ENCODE results near the gene INSRR.

INSRR gene

GRCh38 chr1:156847591-156848460 is 11.1 kb downstream of the INSRR start:
- no peak for DNase-seq

DNA sequence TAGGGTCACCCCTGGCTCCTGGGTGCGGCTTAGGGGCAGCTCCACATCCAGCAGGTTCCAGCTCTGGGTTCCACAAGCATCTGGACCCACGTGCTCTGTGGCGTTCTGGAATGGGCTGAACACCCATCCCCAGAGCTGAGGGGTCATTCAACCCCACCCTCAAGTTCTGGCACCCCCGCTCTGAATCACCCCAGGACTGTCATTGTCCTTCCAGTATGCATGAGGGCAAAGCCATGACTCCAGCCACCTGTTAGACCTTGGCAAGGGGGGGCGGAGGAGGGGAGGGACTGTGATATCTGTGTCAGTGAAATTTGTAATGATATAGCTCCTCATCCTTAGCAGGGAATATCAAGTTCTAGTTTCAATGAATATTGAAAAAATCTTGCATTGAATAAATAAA is 12.3 kb downstream of the INSRR start:
- no peak for DNase-seq

- no peak for DNase-seq
Observed at GRCh38 chr1:156845953-156846545, 12.9 kb downstream of the INSRR start.

GRCh38 chr1:156845055-156845952 is 13.6 kb downstream of the INSRR start:
- DNase-seq = no peak

DNA sequence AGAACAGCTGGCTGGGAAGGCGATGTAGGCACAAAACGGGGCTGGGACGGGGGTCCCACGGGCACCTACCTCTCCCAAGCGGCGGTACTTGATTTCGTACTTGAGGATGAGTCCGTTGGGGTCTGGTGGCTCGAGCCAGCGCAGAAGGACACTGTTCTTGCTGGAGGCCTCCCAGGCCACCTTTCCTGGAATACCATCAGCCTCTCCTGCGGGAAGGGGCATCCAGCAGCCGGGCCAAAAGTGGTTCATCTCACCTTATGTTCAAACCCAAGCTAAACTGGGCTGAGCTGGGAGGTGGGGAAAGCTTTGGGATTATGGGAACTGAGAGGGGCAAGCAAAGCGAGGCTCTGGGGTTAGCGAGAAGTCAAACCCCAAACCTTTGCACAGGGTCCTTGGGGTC is 14.3 kb downstream of the INSRR start:
- DNase-seq = no peak

DNA sequence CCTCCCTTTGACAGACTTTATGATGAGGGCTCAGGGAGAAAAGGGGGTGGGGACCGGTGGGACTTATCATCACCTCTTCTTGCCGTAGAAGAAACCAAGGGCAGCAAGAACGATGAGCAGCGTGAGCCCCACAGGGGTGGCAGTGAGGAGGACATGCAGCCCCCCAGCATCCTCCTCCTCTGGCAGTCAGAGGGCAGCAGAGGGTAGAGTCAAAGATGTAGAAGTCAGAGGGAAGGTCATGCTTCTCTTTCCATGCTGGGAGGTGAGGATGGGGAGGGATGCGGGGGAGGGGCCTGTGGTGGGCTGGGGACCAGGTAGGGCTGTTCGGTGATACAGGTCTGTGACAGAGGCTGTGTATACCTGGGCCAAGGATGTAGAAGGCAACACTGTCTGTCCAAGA is 14.8 kb downstream of the INSRR start:
- no peak for DNase-seq

- DNase-seq = no peak
Observed at GRCh38 chr1:156842618-156843300, 16.2 kb downstream of the INSRR start.

- no peak for DNase-seq
Observed at GRCh38 chr1:156841295-156841855, 17.5 kb downstream of the INSRR start.

GRCh38 chr1:156840898-156841279 is 18.0 kb downstream of the INSRR start:
- DNase-seq = no peak

DNA sequence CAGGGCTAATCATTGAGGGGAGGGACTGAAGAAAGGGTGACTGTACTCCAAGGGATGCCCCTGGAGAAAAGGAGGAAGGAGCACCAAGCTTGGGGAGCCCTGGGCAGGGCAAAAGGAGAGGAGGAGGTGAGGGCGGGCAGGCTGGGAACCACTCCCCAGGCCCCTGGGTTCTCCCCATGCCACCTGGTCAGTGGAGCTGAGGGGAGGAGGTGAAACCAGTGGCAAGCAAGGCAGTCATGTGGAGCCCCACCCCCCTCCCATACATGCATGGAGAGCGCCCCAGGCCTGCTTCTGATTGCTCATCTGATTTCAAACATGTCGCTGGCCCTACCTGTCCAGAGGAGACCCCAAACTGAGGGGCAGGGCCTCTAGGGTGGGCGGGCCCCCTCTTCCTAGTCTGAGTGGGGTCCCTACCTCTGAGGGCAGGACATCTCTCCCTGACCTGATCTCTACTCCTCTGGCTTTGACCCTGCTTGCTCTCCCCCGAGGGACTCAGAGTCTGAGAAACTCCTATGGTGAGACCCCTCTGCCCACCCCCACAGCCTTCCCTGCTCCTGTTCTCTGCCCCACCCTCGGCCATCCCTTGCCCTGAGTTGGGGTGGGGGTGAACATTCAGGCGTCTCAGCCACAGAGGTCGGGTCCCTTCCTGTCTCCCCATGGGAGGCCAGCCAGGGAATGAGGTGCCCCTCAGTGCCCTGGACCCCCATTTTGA is 18.6 kb downstream of the INSRR start:
- no peak for DNase-seq

- DNase-seq = no peak
Observed at GRCh38 chr1:156839426-156840109, 19.3 kb downstream of the INSRR start.

GRCh38 chr1:156838972-156839371 is 19.9 kb downstream of the INSRR start:
- DNase-seq = no peak

GRCh38 chr1:156836892-156837291 is 22.0 kb downstream of the INSRR start:
- no peak for DNase-seq

DNA sequence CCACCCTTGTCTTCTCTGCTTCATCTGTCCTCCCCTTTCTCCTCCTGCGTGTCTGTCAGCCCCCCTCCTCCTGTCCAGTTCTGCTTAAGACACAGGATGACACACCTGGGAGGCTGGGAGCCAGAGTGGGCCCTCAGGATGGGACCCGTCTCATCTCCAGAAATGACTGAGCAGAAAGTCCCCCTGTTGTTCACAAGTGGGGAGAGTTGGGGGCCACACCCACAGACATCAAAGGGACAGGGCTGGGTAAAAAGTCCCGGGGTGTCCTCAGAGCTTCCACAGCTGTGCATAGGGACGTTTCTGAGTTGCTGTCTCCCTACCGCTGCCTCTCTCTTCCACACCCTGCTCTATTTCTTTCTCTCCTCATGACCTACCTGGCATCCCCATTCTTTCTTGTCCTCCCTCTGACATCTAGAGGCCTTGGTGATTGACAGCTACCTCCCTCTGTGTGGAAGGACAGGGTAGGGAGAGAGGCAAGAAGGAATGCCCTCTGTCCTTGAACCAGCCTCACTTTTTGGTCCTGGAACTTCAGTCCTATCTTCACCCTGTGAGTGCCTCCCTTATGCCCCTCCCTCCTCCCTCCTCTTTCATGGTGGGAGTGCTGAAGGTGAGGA is 22.8 kb downstream of the INSRR start:
- no peak for DNase-seq

- no peak for DNase-seq
Observed at GRCh38 chr1:156834322-156834721, 24.6 kb downstream of the INSRR start.

DNA sequence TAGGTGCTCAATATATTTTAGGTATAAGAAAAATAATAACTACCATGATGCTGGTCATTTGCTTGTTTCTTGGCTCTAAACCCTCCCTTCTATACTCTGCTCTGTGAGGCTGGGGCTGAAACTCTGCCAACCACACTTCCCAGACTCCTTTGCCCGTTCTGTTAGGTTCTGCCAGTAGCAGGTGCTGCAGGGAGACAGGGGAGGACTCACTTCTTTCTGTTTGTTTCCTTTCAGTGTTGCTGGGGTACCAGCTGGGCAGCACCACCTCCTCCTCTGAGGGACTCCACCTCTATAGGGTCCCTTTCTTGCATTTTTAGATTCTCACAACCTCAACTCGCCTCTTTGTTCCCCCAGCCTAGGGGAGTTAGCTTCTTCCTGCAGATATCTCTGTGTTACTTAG is 25.3 kb downstream of the INSRR start:
- no peak for DNase-seq

DNA sequence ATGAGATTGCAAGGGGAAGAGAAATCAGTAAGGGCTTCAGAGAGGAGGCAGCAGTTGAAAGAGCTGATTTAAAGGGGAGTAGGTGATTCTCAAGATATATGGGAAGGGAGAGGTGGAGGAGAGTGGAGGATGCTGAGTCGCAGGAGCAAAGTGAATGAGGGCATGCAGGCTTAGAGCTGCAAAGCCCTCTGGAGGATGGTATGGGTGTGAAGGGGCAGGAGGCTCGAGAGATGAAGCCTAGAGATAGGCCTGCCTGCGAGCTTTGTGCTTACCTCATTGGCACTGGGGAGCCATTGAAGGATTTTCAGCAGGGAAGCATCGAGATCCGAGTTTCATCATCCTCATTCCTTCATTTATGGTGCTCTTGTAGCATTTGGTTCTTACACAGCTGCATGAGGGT is 26.5 kb downstream of the INSRR start:
- DNase-seq = no peak

GRCh38 chr1:156828400-156829124 is 30.4 kb downstream of the INSRR start:
- DNase-seq = no peak

DNA sequence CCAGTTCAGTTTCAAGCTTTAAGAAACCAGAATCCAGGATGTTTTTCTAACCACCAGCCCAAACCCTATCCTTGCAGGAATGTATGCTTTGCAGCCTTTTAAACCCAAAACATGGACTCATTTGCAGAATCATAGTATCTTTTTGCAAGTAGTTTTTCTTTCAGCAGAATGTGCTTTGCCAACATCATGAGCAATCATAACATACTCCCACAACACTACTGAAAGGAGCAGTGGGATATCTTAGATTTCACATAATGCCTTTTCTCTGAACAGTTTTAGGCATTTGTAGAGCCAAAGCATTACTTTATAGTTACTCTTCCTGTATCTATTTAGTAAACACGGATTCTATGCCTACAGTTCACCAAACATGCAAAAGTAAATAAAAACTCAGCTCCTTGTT is 32.3 kb downstream of the INSRR start:
- DNase-seq = no peak

DNA sequence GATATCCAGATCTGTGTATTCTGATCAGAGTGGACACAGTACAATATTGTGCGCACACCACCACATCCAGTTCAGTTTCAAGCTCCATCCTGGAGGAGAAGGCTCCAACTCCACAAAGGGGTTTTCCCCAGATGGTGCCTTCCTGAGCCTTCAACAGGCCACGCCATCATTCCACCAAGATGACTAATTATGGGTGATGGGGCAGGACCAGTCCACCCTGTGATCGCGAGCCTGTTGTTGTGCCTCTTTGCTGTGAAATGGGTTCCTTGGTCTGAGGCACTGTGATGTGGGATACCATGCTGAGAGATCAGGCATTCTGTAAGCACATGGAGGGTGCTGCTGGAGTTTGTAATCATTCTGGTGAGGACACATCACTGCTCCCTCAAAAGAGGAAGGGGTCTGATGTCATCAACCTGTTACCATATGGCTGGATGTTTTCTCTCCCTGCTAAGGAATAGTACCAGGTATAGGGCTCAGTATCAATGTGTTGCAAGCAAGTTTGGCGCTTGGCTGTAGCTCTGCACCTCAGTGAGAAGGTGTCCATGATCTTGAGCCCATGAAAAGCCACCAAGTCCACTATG is 35.6 kb downstream of the INSRR start:
- no peak for DNase-seq

Measured in midbrain (tissue), 1 donor.